GM06990 (cell line): ENCODE data around the gene KIFC3.

Experiments
- DNase-seq: peaks from one replicate; pipeline ENCODE4 v3.0.0-alpha.2; 2011; ENCODE audit not compliant: insufficient read length; ENCODE audit errors: extremely low read depth
- H3K27me3 ChIP-seq: replicated peaks from 2 replicates; pipeline ENCODE4 v1.6.0; 2011; ENCODE audit warnings: low read length; ENCODE audit not compliant: control insufficient read depth, insufficient read depth
- H3K36me3 ChIP-seq: 2 replicates; pipeline ENCODE4 v1.5.1; 2011; ENCODE audit warnings: low read length; ENCODE audit not compliant: control insufficient read depth, insufficient read depth
- H3K4me3 ChIP-seq: replicated peaks from 2 replicates; pipeline ENCODE4 v1.5.1; 2011; ENCODE audit warnings: low read depth, mild to moderate bottlenecking, control low read depth, low read length
- TF ChIP-seq, protein P1 (sequence below): IDR thresholded peaks from 2 replicates; pipeline ENCODE4 v1.5.1; 2011; ENCODE audit warnings: low read length, control low read depth, mild to moderate bottlenecking, inconsistent platforms; ENCODE audit not compliant: insufficient read depth, poor library complexity, severe bottlenecking

KIFC3 gene

DNA sequence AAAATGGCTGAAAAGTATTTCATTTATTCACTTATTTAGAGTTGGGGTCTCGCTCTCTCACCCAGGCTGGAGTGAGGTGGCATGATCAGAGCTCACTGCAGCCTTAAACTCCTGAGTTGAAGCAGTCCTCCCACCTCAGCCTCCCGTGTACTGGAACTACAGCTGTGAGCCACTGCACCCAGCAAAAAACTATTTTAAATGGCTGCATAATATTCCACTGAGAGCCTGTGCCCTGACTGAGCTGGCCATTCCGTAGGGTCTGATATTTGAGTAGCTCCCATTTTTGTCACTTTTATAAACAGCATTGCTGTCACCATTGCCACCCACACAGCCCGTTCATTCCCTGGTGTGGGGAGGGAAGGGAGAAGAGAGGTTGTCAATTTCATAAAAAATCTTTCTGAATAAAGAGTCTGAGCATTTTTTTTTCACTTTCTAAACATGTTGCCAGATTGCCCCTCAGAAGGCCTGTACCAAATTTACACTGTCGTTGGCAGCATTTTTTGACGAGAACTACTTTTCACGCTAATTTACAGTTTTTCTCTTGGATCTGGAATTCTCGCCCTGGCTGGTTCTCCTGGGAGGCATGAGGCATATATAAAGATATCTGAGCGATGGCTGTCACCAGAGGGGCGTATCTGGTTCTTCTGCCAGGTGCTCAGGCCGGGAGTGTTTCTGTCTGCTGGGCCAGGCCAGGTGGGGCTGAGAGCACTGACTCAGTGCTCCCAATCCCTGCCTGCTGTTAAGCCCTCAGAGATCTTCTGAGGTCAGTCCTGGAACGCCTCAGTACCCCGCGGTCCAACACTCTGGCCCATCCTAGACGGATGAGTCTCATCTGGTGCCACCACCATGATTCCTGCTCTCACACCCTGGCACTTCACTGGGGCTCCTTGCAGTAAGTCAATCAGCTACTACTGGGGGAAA lies 7.2 kb upstream of the KIFC3 start:
- no peak overlapping the region for H3K4me3 ChIP-seq

DNA sequence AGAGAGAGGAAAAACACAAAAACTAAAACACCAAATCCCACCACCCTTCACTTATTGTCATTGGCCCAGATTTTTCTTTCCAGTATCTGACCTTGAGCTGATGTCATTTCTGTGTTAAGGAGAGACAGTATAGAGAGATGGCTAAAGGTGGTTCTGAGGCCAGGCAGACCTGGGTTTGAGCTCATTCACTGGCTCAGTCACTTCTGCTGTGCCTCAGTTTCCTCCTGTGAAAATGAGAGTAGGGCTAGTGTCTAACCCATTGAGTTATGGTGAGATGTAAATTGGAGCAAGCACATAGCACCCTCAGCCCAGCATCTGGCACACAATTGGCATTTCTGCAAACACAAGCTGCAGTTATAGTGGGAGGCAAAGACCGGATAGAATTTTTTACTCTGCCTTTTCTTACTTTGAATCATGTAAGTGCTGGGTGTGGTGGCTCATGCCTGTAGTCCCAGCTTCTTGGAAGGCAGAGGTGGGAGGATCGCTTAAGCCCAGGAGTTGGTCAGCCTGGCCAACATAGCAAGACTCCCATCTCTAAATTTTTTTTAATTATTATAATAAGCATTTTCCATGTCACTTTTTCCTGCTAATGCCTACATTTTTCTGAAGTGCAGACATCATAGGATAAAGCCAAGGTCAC lies 6.4 kb upstream of the KIFC3 start:
- H3K36me3 ChIP-seq, result no peaks in the 10 kb centered on the region
- H3K4me3 ChIP-seq, result no peak overlapping the region
- no peaks in the 10 kb centered on the region for H3K27me3 ChIP-seq
- DNase-seq, result no peak
- TF ChIP-seq, protein P1, sequence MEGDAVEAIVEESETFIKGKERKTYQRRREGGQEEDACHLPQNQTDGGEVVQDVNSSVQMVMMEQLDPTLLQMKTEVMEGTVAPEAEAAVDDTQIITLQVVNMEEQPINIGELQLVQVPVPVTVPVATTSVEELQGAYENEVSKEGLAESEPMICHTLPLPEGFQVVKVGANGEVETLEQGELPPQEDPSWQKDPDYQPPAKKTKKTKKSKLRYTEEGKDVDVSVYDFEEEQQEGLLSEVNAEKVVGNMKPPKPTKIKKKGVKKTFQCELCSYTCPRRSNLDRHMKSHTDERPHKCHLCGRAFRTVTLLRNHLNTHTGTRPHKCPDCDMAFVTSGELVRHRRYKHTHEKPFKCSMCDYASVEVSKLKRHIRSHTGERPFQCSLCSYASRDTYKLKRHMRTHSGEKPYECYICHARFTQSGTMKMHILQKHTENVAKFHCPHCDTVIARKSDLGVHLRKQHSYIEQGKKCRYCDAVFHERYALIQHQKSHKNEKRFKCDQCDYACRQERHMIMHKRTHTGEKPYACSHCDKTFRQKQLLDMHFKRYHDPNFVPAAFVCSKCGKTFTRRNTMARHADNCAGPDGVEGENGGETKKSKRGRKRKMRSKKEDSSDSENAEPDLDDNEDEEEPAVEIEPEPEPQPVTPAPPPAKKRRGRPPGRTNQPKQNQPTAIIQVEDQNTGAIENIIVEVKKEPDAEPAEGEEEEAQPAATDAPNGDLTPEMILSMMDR, result no peak

More for the DNA sequence above, 7.2 kb upstream of the KIFC3 start:
- no peaks in the 10 kb centered on the region for H3K27me3 ChIP-seq
- no peaks in the 10 kb centered on the region for H3K36me3 ChIP-seq
- TF ChIP-seq, protein P1, result no peak
- no peak for DNase-seq

- no peaks in the 10 kb centered on the region for H3K27me3 ChIP-seq
- H3K36me3 ChIP-seq, result no peaks in the 10 kb centered on the region
- TF ChIP-seq, protein P1, result no peak
- DNase-seq, result peak; percentile 57
- H3K4me3 ChIP-seq, result no peak overlapping the region
Measured at GRCh38 chr16:57807968-57808528, 5.8 kb upstream of the KIFC3 start.

DNA sequence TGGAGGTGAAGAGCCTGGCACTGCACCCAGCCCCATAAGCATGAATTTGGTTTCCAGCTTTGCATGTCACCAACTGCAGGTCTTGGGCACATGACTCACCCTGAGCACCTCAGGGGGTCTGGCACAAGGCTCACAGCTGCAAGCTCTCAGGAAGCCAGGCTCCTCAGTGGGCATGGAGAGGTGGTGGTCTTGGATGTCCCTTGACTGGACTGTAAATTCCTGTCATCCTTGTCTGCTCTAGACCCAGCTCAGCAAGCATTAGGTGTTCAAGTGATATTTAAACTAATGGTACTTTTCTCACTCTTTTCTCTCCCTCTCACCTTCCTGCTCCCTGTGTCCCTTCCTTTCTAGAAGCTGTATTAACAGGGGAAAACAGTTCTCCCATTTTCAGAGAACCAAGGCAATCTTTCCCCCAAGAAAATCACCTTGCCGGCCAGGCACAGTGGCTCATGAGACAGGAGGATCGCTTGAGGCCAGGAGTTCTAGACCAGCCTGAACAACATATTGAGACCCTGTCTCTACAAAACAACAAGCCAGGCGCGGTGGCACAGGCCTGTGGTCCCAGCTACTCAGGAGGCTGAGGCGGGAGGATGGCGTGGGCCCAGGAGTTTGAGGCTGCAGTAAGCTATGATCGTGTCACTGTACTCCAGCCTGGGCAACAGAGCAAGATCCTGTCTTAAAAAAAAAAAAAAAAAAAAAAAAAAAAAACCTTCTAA lies 5.1 kb upstream of the KIFC3 start:
- no peaks in the 10 kb centered on the region for H3K36me3 ChIP-seq
- DNase-seq, result no peak
- TF ChIP-seq, protein P1, result no peak
- H3K27me3 ChIP-seq, result no peaks in the 10 kb centered on the region
- H3K4me3 ChIP-seq, result no peak overlapping the region

GRCh38 chr16:57805176-57805575 lies 2.9 kb upstream of the KIFC3 start:
- no peak overlapping the region for H3K4me3 ChIP-seq
- peaks cover 4% of the 10 kb centered on the region; the same call in 1 of the 2 replicates for H3K27me3 ChIP-seq
- TF ChIP-seq, protein P1, result no peak
- no peak for DNase-seq
- no peaks in the 10 kb centered on the region for H3K36me3 ChIP-seq
